Stimulated activated CD4-positive, alpha-beta T cell treated with anti-CD3 and anti-CD28 coated beads, Interleukin-4, amount 100 ng/mL, for 48 hours (primary cell): ENCODE results near the gene NFATC2IP.

Experiments
- DNase-seq, 2 donors: peaks; one replicate each; pipeline ENCODE4 v3.0.0-alpha.2; 2020; ENCODE audit warnings: low read depth in 2 of 2

The NFATC2IP gene

DNA sequence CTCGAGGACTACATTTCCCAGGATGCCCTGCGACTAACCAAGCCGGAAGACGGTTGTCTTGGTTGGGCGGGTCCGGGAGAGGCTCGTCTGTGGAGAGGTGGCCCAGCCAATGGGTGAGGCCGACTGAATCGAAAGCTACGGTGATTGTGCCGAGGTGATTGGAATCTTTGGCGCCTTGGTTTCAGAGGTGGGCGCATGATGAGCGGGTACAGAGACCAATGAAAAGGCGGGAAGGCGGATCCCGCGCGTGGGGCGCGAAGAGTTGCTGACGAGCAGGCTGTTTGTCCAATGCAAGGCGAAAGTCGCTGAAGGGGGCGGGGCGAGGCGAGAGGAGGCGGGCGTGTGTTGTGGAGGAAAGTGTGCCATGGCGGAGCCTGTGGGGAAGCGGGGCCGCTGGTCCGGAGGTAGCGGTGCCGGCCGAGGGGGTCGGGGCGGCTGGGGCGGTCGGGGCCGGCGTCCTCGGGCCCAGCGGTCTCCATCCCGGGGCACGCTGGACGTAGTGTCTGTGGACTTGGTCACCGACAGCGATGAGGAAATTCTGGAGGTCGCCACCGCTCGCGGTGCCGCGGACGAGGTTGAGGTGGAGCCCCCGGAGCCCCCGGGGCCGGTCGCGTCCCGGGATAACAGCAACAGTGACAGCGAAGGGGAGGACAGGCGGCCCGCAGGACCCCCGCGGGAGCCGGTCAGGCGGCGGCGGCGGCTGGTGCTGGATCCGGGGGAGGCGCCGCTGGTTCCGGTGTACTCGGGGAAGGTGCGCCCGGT lies at the start of gene NFATC2IP:
NFATC2IP (plus strand) TSS at position 290 of the 762 bp plus-strand sequence; CDS start at position 365, 75 bp downstream.
- peak; percentile 99 to 100 for DNase-seq

DNA sequence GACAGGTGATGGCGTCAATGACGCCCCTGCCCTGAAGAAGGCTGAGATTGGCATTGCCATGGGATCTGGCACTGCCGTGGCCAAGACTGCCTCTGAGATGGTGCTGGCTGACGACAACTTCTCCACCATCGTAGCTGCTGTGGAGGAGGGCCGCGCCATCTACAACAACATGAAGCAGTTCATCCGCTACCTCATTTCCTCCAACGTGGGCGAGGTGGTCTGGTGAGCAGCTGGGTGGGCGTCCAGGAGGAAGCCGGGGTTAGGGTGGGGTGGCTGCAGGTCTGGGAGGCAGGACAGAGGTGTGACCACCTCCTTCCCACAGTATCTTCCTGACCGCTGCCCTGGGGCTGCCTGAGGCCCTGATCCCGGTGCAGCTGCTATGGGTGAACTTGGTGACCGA lies 48.9 kb upstream of the NFATC2IP start:
- no peak for DNase-seq

DNA sequence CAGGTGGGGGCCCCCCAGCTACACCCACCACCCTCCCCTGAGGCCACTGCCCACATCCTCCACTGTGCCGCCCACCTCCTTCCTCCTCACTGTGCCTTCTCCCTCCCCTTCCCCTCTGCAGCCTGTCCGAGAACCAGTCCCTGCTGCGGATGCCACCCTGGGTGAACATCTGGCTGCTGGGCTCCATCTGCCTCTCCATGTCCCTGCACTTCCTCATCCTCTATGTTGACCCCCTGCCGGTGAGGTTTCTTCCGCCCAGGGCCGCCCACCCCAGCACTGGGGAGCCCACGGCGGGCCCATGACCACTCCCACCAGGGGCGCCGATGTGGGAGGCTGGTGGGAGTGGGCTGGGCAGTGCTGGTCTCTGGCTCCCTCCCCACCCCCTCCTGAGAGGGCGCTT lies 47.8 kb upstream of the NFATC2IP start:
- DNase-seq: no peak

DNA sequence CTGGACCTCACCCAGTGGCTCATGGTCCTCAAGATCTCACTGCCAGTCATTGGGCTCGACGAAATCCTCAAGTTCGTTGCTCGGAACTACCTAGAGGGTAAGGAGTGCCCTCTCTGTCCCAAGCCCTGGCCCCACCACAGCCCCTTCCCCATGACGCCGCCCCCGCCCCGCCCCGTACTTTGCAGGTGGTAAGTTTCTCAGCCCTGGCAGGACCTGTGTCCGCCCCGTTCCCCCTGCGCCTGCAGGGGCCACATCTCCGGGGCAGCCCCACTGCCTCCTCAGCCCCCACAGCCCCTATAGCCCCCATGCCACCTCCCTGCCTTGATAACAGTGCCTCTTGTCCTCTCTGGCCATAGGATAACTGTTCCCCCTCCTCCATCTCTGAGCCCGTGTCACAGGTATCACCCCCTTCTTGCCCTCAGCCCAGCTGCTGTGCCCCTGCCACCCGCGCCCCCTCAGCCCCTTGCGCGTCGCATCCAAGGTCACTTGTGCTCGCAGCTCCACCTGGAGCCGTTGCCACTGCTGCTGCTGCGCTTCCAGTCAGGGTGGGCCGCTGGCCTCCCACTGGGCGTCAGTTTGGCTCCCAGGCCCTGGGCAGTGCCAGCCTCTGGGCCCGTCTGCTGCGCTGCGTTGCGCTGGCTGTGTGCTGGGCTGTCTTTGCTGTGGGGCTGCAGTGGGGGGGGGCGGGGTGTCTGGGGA lies 47.2 kb upstream of the NFATC2IP start:
- no peak for DNase-seq

DNA sequence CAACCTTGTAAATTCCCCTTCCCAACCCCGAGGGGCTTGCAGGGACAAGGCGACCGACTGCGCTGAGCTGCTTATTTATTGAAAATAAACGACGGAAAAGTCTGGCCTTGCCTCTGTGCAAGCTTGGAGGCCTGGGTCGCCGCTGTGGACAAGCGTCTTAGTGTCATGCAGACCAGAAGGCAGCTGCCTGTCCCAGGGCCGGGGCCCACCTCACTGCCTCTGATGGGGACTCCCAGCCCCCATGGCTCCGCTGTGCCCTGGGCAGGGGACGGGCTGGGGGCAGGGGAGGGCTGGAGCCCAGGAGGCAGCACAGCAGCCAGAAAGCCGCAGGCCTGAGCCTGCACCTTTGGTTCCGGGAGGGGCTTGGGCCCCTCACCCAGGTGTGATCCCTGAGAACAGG lies 46.4 kb upstream of the NFATC2IP start:
- no peak for DNase-seq

DNA sequence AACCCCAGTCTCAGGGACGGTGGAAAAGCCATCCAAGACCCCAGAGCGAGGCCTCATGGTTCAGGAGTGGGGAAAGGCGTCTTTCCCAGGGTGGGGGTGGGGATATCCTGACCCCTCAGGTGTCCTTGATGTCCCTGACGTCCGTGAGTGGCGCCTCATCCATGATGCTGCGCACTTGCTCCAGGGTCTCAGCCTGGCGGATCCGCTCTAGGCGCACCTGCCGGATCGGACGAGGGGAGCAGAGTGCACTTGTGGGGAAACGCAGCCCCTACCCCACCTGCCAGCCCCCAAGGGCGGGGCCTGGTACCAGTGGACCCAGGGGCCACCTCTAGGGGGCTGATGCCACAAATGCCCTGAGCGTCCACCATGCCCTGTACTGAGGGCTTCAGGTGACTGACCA lies 45.9 kb upstream of the NFATC2IP start:
- DNase-seq: no peak

DNA sequence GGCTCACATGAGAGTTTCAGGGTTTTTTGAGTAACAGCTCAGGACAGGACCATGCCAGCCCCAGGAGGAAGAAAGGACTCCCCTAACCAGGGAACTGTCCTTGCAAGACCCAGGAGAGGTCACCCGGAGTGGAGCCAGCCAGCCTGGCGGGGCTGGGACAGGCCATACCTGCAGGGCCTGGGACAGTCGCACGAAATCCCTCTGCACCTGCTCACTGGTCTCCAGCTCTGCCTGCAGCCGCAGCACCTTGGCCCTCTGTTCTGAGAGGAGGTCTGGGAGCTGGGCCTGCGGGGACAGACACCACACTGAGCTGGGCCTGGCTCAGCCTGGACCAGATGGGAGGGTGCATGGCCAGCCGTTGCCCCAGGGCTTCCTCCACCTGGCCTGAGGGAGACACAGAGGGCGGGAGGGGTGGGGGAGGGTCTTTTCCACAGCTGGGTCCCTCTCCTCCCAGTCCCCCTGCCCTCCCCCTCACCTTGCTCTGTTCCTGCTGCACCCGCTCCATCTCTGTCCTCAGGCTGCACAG lies 45.4 kb upstream of the NFATC2IP start:
- DNase-seq: no peak

DNA sequence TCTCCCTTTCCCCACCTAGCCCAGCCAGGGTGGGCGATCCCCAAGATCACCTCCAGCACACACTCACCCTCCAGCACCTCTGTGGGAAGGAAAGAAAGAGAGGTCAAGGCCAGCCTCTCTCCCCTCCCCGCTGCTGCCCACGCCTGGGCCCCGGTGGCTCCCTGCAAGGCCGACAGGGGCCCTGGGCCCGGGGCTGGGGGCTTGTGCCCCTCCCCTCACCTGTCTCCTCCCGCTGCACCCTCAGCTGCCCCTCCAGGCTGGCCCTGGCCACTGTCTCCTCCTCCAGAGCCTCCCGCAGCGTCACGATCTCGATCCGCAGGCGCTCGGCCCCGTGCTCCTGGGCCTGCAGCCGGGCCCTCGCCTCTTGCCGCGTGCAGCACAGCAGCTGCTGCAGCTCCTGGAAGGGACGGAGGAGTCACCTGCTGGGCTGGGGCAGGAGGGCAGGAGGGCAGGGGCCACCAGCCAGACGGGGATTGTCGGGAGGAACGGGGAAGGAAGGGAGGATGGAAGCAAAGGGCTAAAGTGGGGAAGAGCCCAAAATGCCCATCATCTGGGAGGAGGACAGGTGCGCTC lies 44.9 kb upstream of the NFATC2IP start:
- no peak for DNase-seq

DNA sequence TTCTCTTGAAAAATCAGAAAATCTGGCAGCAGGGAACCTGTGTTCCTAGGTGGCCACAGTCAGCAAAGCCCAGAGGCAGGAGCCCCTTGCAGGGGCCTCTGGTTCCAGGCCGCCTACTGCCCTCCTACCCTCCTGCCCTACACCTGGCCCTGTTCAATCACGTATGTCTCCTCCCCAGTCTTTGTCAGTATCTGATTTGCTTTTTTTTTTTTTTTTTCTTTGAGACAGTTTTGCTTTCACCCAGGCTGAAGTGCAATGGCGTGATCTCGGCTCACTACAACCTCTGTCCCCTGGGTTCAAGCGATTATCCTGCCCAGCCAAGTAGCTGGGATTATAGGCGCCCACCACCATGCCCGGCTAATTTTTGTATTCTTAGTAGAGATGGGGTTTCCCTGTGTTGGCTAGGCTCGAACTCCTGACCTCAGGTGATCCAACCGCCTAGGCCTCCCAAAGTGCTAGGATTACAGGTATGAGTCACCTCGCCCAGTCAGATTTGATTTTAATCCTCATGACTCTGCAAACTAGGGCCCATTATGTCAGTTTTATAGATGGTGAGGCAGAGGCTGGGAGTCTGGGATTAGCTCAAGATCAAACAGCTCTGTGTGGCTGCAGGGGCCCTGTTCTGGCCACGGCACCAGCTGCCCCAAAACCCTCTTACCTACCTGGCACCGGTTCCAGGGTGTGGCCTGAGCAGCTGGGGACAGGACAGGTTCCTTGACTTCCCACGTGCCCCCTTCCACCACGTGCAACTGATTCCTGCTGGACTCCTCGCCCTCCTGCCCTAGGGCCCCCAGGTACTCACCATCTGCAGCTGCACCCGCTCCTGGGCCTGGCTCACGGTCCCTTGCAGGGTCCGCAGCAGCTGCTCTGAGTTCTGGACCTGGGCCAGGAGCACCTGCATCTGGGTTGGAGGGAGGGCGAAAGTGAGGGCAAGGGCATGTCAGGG lies 40.4 kb upstream of the NFATC2IP start:
- DNase-seq: no peak

DNA sequence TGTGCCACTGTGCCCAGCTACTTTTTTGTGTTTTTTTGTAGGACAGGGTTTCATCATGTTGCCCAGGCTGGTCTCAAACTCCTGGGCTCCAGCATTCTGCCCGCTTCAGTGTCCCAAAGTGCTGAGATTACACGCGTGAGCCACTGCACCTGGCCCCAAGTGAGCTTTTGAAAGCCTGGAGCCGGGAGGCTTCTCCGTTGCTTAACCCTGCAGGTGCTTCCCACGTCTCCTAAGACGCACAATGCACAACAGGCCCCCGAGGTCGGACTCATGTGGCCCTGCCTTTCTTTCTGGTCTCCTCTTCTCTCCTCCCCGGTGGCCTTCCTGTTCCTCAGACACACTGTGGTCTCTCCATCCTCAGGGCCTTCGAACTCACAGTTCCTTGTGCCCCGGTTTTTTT lies 38.2 kb upstream of the NFATC2IP start:
- DNase-seq: no peak

DNA sequence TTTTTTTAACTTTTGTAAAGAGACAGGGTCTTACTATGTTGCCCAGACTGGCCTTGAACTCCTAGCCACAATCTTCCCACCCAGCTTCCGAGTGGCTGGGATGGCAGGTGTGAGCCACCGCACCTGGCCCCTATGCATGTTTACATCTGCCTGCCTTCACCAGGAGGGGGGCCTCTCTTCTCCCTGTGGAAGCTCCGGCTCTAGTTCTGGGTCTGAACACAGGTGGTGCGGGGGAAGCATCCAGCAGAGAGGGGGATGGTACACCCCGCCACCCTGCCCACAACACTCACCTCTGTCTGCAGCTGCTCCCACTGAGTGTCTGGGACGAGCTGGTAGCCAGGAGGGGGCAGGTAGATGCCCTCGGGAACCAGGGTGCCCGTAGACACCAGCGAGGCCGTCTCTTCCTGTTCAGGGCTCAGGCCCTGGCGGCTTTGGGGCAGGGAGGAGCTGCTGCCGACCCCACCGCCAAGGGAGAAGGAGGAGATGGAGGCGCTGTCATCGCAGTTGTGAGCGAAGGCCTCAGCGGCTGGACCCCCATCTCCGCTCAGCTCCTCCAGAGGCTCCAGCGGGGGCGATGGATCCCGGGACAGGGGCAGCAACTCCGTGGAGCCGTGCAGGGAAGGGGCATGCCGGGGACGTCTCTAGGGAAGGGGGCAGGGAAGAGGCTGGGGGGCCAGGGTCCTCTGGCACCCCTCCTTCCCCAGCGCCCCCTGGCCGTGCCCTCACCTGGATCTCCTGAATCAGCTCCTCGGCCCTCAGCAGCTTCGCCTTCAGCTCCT lies 36.6 kb upstream of the NFATC2IP start:
- DNase-seq: no peak

DNA sequence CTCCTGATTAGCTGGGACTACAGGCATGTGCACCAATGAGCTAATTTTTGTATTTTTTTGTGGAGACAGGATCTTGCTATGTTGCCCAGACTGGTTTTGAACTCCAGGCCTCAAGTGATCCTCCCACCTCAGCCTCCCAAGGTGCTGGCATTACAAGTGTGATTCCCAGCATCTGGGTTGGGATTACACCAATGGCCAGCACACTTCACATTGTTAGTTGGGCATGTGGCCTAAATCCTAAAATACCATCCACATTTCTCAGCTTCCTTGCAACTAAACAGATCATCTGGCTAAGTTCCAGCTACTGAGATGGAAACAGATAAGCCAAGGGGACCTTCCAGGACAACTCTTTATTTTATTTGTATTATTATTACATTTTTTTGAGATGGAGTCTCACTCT lies 35.6 kb upstream of the NFATC2IP start:
- DNase-seq: no peak

DNA sequence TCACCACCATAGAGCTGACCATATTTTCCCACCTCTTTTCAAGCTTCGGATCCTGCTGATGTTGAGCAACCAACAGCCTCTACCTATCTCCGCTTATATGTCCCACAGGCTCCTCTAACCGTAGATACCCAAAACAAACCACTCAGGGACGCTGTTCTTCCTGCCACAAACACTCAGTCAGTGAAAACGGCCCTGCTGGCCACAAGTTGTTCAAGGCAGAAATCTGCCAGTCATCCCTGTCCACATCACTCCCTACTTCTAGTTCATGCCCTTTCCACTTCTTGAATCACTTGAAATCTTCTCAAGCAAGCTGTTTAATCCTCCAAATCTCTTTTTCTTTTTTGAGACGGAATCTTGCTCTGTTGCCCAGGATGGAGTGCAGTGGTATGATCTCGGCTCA lies 33.6 kb upstream of the NFATC2IP start:
- no peak for DNase-seq

DNA sequence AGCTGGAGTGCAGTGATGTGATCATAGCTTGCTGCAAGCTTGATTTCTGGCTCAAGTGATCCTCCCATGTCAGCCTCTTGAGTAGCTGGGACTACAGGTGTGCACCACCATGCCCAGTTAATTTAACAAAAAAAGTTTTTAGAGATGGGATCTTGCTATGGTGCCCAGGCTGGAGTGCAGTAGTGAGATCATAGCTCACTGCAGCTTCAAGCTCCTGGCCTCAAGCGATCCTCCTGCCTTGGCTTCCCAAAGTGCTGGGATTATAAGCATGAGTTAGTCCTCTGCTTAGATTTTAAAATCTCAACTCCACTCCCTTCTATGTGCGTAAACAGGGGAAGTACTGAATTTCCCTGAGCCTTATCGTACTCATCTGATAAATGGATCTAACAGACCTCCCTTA lies 32.0 kb upstream of the NFATC2IP start:
- DNase-seq: no peak

DNA sequence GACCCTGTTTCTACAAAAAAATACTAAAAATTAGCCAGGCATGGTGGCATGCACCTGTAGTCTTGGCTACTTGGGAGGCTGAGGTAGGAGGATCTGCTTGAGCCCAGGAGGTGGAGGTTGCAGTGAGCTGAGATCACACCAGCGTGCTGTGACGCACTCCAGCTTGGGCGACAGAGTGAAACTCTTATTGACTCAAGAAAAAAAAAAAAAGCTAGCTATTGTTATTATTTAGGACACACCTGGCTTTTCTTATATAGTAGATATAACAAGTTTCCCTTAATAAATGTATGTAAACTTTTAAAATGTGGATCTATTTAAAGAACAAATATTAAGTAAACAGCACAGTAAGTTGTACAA lies 27.5 kb upstream of the NFATC2IP start:
- DNase-seq: no peak

DNA sequence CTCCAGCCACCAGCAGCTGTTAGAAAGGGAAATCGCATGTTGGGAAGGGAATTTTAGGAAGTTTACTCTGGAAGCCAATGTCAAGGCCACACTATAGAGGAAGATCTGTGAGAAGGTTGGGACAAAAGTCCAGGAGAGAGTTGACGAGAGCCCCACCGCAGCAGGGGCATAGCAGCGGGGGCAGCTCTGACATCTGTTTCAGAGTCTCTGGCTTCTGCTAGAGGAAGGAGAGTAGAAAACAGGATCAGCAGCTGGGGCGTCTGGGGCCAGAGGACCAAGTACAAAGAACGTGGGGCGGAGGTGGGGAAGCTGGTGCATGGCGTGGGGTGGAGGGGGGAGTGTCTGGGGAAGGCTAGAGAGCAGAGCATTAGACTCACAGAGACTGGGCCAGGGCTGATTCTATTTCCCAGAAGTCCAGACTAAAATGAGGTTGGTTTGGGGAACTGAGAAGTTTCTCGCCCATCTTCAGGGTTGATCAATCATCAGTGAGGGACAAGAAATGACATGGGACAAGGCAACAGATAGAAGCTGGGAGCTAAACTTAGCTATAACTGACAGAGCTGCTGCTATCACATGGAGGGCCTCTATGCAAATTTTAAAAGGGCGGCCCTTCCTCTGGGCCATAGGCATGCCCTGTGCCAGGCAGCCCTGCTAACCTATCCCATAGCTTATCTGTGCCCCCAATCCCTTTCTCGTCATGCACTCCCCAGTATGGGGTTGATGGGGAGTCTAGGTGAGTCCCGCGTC lies 26.9 kb upstream of the NFATC2IP start:
- no peak for DNase-seq

DNA sequence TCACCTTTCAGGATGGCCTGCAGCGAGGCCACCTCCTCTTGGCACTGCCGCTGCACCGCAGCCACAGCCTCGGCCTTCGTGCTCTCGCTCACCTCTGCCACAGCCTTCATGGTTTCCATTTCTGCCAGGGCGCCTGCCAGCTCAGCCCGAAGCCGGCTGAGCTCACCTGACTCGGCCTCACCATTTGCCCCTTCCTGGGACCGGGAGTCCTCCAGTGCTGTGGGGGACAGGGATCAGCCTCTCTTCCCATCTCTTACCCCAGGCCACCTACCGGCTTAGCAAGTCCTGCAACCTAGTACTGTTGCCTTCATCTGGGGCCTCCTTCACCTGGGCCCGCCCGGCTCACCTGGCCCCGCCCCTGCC lies 26.4 kb upstream of the NFATC2IP start:
- no peak for DNase-seq

DNA sequence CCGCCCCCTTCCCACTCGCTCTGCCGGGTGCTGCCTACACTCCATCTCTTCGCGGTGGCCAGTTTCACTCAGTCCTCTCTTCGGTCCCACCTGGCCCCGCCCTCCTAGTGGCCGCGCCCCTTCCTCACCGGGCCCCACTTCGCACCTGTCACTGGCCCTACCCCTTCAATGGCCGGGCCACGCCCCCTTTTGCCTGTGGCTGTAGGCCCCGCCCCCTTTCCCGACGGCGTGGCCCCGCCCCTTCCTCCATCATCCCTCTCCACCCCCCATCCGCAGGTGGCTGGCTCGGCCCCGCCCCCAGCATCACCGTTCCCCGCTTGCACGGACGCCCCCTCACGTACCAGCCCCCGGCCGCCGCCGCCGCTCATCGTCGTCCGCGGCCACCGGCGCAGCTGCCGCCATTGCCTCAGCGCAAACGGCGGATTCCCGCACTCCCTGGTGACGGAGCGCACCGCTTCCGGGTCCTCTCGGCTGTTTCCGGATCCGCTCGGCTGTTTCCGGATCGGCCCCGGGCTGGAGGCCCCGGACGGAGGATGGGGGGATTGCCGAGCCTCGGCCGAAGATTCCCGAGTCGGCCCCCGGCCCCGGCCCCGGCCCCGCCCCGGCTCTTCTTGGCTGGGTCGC lies 25.9 kb upstream of the NFATC2IP start, which contains the start of gene RABEP2:
RABEP2 (minus strand) TSS at position 477 of the 624 bp plus-strand sequence; CDS start at position 402, 75 bp downstream.
- peak; percentile 96 to 99 for DNase-seq

DNA sequence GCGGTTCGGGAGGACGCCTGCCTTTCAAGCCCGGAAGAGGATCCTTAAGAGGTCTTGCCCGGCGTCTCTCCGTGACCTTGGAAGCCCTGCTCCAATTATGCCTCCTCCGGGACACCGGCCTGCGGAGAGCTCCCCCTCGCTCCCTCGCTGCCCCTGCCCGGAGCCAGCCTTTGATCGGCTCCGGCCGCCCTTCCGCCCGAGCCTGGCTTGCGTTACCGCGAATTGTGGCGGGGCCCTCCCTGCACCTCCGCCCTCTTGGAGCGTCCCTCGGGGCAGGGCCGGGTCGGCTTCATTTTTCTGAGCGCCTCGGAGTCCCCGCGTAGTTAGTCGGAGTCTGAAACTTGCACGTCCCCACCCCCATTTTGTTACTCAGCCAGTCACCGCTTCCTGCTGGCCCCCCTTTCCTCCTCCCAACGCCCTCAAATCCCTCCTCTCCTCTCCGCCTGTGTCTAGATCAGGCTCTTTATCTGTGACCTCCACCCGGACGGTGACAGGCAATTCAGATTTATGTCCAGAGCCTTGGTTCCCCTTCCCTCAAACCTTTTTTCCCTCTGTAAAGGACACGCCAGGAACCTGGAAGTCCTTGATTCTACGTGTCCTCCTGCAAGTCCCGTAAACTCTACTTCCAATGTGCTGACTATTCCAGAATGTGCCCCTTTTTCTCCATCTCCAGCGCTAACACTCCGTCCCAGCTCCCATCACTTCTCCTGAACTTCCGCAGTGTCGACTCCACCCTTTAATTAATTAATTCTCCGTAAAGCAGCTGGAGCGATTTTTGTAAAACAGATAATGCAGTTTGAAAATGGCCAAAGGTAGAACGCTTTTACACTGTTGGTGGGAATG lies 25.1 kb upstream of the NFATC2IP start:
- DNase-seq: peak; percentile 66 to 77
